ENCODE measurements around the gene CRAMP1.

- TF ChIP-seq CTCF (IDR thresholded peaks at IDR 0.05), result no peak
- no peak for TF ChIP-seq POLR2AphosphoS5 (IDR thresholded peaks at IDR 0.05; ENCODE audit: low read depth, low read length)
- TF ChIP-seq PBX3 (IDR thresholded peaks at IDR 0.05), result no peak
- no peak for TF ChIP-seq SMC3 (IDR thresholded peaks at IDR 0.05; ENCODE audit: low read depth, low read length)
- TF ChIP-seq MAX (IDR thresholded peaks at IDR 0.05; ENCODE audit: low read depth), result no peak
- TF ChIP-seq EZH2phosphoT487 (IDR thresholded peaks at IDR 0.05; ENCODE audit: borderline replicate concordance, low read depth), result no peak
- no peak for TF ChIP-seq FOXM1 (IDR thresholded peaks at IDR 0.05; ENCODE audit: low read depth)
- TF ChIP-seq RXRA (IDR thresholded peaks at IDR 0.05; ENCODE audit: borderline replicate concordance, low read depth), result no peak
- TF ChIP-seq JUND (IDR thresholded peaks at IDR 0.05), result no peak
- TF ChIP-seq IRF3 (IDR thresholded peaks at IDR 0.05; ENCODE audit: low read depth, low read length), result no peak
- TF ChIP-seq TAF1 (IDR thresholded peaks at IDR 0.05; ENCODE audit: borderline replicate concordance, low read depth, low read length), result no peak
- TF ChIP-seq EP300 (IDR thresholded peaks at IDR 0.05; ENCODE audit: borderline replicate concordance in 1 of 2, low read depth in 1 of 2, low read length in 1 of 2), result no peak
- TF ChIP-seq RFX5 (IDR thresholded peaks at IDR 0.05; ENCODE audit: low read length), result no peak
Observed at GRCh38 chr16:1724491-1724890, 112.3 kb downstream of the CRAMP1 start.

Data from SK-N-SH (cell line).